ENCODE measurements around the gene GDF7. TPM values are rescaled to one million over a fixed set of nuclear protein-coding genes. Genes with fewer than 3 reads are reported as not detected.

GDF7 gene
- total and polyA plus RNA-seq, 10 of the 15 experiments (the other 5 are each of a cell fraction or from before 2014, with no cell fraction given), result 0.02 to 0.11 (median 0.04) TPM; not detected in 1

DNA sequence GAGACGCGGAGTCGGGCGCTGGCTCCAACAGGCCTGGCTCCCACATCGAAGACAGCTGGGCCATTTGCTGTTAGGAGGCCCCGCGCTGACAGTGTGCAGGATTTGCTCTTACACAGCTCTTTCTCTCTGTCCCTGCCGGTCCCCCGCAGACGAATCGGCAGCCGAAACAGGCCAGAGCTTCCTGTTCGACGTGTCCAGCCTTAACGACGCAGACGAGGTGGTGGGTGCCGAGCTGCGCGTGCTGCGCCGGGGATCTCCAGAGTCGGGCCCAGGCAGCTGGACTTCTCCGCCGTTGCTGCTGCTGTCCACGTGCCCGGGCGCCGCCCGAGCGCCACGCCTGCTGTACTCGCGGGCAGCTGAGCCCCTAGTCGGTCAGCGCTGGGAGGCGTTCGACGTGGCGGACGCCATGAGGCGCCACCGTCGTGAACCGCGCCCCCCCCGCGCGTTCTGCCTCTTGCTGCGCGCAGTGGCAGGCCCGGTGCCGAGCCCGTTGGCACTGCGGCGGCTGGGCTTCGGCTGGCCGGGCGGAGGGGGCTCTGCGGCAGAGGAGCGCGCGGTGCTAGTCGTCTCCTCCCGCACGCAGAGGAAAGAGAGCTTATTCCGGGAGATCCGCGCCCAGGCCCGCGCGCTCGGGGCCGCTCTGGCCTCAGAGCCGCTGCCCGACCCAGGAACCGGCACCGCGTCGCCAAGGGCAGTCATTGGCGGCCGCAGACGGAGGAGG is 3.5 kb downstream of the GDF7 start:
- Histone ChIP-seq H3K36me3 (ENCODE audit: control insufficient read depth in 2 of 2, insufficient read depth in 2 of 2, low read length in 1 of 2) (no peaks in the 10 kb centered on the region), H3K4me3 (no peak overlapping the region), H3K79me2 (ENCODE audit: control insufficient read depth, insufficient read depth, low read length) (no peaks in the 10 kb centered on the region), H4K20me1 (ENCODE audit: control insufficient read depth, insufficient read depth) (no peaks in the 10 kb centered on the region), H3K9me3 (replicated peaks; ENCODE audit: control insufficient read depth, insufficient read depth, low read length) (no peaks in the 10 kb centered on the region; the same call in 2 of the 3 replicates), H3K4me2 (ENCODE audit: control insufficient read depth, insufficient read depth) (no peak overlapping the region), H3K9ac (ENCODE audit: control insufficient read depth, insufficient read depth, low read length) (no peak overlapping the region), H3K27me3 (replicated peaks in 1 of 2; ENCODE audit: control insufficient read depth in 2 of 2, insufficient read depth in 2 of 2, low read length in 1 of 2) (peaks cover 17 to 24% of the 10 kb centered on the region in 2 experiments), H3K4me1 (ENCODE audit: control insufficient read depth, insufficient read depth, low read length) (peaks cover 18% of the 10 kb centered on the region), H2AFZ (ENCODE audit: control insufficient read depth, low read depth, low read length) (no peak overlapping the region), H3K27ac (ENCODE audit: control insufficient read depth, insufficient read depth) (no peak overlapping the region)
- ChIA-PET CTCF (no interaction called here), POLR2A (no interaction called here), RAD21 (ENCODE audit: unreplicated experiment) (no interaction called here), SMC1A (ENCODE audit: uncharacterized antibody, unreplicated experiment) (no interaction called here)
- ATAC-seq (no peak), DNase-seq (ENCODE audit: low read depth, low spot score) (no peak), FAIRE-seq (no peak)
- in situ Hi-C loops (cut with MboI) (loop anchor here (25.0 kb wide), 1 partner anchor 442 kb away; the partner anchor contains the start of gene TDRD15), intact Hi-C loops (cut with micrococcal nuclease; ENCODE audit: unreplicated experiment) (no loop called here)
- BruUV-seq (replicated peaks), result no TSS peak
- TF ChIP-seq SRF (IDR thresholded peaks at IDR 0.05; ENCODE audit: low read depth in 2 of 2, low read length in 2 of 2), result no peak
- WGBS (ENCODE audit: insufficient coverage, insufficient replicate concordance, low lambda C conversion rate, missing lambda C conversion rate), result 98% methylated on average over 50 of the region's 83 CpGs

GRCh38 chr2:20671036-20671735 is 4.2 kb downstream of the GDF7 start:
- Histone ChIP-seq H3K36me3 (ENCODE audit: control insufficient read depth in 2 of 2, insufficient read depth in 2 of 2, low read length in 1 of 2) (no peaks in the 10 kb centered on the region), H3K9me3 (replicated peaks; ENCODE audit: control insufficient read depth, insufficient read depth, low read length) (no peaks in the 10 kb centered on the region; the same call in 2 of the 3 replicates), H3K4me3 (no peak overlapping the region), H3K27ac (ENCODE audit: control insufficient read depth, insufficient read depth) (no peak overlapping the region), H4K20me1 (ENCODE audit: control insufficient read depth, insufficient read depth) (no peaks in the 10 kb centered on the region), H3K9ac (ENCODE audit: control insufficient read depth, insufficient read depth, low read length) (no peak overlapping the region), H3K4me1 (ENCODE audit: control insufficient read depth, insufficient read depth, low read length) (peaks cover 18% of the 10 kb centered on the region), H3K4me2 (ENCODE audit: control insufficient read depth, insufficient read depth) (no peak overlapping the region), H3K79me2 (ENCODE audit: control insufficient read depth, insufficient read depth, low read length) (no peaks in the 10 kb centered on the region), H2AFZ (ENCODE audit: control insufficient read depth, low read depth, low read length) (no peak overlapping the region), H3K27me3 (replicated peaks in 1 of 2; ENCODE audit: control insufficient read depth in 2 of 2, insufficient read depth in 2 of 2, low read length in 1 of 2) (peaks cover 16 to 18% of the 10 kb centered on the region in 2 experiments)
- intact Hi-C loops (cut with micrococcal nuclease; ENCODE audit: unreplicated experiment), result no loop called here
- CTCF ChIA-PET, result interaction anchor here (2.3 kb wide), 1 partner anchor 20 kb away, joined by 12 read pairs; the partner anchor contains the start of gene HS1BP3
- in situ Hi-C loops (cut with MboI), result loop anchor here (25.0 kb wide), 1 partner anchor 441 kb away; the partner anchor contains the start of gene TDRD15
- DNase-seq (ENCODE audit: low read depth, low spot score), result no peak
- POLR2A ChIA-PET, result no interaction called here
- TF ChIP-seq SREBF1 (IDR thresholded peaks at IDR 0.05; ENCODE audit: low read length) (no peak), JUND (IDR thresholded peaks at IDR 0.05; ENCODE audit: low read depth, low read length) (no peak), ATF7 (IDR thresholded peaks at IDR 0.05; ENCODE audit: low read depth) (no peak), LARP7 (IDR thresholded peaks at IDR 0.05) (no peak)
- TF ChIP-seq, protein P1, sequence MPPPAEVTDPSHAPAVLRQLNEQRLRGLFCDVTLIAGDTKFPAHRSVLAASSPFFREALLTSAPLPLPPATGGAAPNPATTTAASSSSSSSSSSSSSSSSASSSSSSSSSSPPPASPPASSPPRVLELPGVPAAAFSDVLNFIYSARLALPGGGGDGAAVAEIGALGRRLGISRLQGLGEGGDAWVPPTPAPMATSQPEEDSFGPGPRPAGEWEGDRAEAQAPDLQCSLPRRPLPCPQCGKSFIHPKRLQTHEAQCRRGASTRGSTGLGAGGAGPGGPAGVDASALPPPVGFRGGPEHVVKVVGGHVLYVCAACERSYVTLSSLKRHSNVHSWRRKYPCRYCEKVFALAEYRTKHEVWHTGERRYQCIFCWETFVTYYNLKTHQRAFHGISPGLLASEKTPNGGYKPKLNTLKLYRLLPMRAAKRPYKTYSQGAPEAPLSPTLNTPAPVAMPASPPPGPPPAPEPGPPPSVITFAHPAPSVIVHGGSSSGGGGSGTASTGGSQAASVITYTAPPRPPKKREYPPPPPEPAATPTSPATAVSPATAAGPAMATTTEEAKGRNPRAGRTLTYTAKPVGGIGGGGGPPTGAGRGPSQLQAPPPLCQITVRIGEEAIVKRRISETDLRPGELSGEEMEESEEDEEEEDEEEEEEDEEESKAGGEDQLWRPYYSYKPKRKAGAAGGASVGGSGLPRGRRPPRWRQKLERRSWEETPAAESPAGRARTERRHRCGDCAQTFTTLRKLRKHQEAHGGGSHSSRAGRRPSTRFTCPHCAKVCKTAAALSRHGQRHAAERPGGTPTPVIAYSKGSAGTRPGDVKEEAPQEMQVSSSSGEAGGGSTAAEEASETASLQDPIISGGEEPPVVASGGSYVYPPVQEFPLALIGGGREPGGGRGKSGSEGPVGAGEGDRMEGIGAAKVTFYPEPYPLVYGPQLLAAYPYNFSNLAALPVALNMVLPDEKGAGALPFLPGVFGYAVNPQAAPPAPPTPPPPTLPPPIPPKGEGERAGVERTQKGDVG (CRISPR knock-in tag; IDR thresholded peaks at IDR 0.05), result no peak
- no TSS peak for BruUV-seq (replicated peaks)
- RAD21 ChIA-PET (ENCODE audit: unreplicated experiment), result no interaction called here
- no peak for FAIRE-seq
- ATAC-seq, result no peak
- WGBS (ENCODE audit: insufficient coverage, insufficient replicate concordance, low lambda C conversion rate, missing lambda C conversion rate), result 92% methylated on average over 30 of the region's 60 CpGs
- SMC1A ChIA-PET (ENCODE audit: uncharacterized antibody, unreplicated experiment), result no interaction called here
